HG02852 (cell line): ENCODE results near the gene CALD1.
A peak's percentile ranks its signal among the peaks of the same experiment; 100 is the strongest.

Experiments used
- ATAC-seq: cut with Tn5 transposase; IDR thresholded peaks from one replicate; pipeline ENCODE4 v1.9.1; 2021; ENCODE audit warnings: mild to moderate bottlenecking, moderate library complexity; ENCODE audit not compliant: unreplicated experiment

The CALD1 gene

DNA sequence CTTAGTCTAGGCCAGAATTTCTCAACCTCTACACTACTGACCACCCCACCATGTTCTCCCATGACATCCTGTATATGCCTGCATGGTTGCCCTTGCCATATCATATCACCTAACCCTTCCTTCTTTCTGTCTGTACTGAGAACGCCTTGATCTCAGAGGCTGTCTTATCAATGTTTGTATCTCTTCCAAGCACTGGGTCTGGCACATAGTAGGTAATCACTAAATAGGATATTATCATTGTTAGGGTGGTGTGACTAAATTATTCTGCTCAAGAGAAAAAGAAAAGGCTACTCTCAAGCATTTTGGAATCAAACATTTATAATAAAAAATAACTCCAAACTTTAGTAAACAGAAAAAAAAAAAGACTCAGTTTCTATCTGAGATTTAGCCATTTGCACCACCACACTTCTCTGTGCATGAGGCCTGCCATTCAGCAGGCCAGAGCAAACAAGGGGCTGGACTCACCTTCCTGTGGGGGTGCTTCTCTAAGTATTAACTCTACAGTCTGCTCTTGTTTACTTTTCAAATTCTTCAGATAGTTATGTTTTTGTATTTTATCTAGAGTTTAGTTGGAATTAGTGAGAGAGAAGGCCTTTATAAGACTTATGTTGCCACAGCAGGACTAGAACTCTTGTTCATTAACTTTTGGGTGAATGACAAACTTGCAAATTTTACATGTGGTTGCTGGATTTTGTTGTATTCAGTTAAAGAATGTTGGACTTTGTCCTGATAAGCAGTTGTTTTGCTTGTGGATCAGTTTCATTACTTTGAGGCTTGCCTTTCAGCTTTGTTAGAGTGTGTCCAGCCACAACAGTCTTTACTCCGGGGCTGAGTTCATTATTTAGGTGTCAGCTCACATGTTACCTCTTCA lies 212.3 kb downstream of the CALD1 start:
- no peak for ATAC-seq

DNA sequence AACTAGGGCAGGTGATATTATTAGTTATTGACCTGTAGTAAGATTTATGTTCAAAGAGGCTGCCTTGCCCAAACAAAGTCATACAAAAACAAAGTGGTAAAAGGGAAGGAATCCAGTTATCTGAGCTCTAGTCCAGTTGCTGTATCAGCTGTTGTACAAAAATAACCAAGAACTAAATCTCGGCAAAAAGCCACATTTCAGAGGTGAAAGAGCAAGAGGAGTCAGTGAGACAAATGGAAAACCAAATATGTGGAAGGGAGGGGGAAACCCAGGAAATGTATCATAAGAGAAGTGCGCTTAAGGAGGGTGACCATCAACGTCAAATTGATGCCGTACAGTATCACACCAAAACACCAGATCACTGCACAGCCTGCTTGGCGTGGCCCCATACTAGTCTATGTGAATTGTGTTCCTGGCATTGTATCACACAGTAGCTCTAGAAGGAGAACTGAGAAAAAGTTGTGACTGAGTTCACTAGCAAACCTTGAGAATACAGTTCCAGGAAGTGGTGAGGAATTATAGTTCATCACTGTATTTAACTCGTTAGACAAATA lies 213.3 kb downstream of the CALD1 start:
- peak; percentile 64 for ATAC-seq

DNA sequence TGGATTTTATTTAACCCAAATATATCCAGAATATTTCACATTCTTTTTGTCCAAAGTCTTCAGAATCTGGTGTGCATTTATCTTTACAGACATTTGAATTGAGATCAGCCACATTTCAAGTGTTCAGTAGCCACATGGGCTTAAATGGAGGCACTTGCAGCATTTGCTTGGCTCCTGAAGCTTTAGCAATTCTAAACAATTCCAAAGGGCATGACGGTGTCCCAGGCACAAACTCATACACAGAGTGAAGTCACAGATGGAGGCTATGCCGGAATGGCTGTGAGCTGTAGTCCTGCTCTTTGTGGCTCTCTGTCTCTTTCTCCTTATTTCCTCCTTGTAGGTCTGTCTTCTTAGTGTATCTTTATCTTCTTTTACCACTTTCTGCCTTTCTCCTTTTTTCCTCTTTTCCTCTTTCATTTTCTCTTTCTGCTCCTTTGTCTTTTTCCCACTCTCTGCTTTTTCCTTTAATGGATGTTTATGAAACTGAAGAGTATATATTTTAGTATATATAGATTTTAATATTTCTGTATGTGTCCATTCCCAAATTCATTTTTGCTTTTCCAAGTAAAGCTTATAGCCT lies 214.5 kb downstream of the CALD1 start:
- ATAC-seq, result no peak

DNA sequence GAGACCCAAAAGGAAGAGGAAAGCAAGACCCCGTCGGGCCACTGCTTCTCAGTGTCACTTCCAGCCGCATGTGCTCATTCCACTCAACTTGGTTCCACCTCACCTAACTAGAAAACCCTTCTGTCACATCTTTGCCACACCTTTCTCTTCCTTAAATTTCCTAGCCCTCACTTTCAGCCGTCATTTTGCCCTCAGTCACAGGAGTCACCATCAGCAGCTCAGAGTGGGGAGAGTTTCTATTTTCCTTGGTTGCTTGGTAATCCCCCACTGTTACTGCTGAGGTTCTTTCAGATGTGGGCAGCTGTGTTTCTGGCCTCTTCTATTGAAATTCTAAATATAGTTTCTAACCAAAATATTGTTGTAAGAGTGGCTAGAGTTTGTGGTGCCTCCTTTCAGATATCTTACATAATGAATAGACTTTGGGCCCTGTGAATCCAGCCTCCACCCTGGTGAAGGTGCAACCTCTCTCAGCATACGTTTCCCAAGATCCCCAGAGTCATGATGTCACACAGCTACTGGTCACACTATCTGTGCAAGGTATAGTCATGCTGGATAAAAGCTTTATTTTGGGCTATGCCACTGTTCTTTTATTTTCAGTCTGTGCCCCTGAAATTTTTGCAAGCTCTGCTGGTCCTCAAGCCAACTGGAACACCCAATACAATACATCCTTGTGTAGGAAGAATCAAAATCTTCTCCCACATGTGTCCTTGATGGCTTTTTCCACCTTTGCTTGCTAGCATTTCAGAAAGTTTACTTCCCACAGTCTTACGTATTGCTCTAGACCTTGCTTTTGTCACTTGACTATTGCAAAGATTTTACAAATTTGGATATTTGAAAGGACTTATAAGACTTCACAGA lies 216.0 kb downstream of the CALD1 start:
- ATAC-seq, result peak; percentile 44

DNA sequence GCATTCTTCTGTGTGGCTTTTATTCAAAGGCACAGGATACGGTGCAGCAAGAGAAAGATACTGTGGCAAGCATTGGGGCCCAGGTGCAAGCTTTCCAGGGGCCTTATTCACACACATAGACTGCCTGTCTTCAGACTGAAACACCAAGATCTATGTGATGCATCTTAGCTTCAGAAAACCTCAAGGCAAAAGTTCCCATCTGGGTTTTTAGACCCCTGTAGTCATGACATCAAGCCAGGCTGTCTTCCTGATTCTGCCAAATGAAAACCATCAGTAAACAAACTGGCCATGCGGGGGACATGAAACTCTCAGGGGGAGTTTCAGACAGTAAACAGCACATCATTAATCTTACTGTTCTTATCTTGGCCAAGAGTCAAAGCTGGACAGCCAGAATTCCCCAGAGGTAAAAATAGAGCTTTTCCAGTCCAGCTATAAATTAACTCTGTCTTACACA lies 216.7 kb downstream of the CALD1 start:
- peak; percentile 49 for ATAC-seq

DNA sequence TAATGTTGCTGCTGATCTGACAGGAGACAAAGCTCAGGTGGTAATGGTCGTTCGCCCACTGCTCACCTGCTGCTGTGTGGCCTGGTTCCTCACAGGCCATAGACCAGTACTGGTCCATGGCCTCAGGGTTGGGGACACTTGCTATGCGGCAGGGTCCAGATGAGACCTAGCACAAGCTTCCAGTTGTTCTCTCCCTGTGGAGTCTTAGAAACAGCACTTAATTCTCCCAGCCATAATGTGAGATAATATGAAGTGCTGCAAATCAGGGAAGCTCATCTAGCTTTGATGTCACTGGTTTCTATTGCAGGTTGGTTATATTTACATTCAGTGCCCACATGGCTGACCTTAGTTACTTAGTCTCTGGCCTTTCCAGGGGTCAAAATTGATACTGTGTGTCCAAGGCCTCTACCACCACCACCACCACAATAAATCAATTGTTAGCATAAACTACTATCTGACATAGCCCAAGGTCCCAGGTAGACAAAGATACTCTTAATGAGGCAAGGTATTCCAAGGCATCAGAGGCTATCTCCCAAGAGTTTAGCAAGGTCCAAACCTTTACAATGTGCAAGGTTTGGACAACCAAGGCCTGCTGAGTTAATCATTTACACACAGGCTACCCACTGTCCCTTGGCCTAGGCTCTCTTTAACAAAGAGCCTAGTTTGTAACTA lies 217.9 kb downstream of the CALD1 start:
- ATAC-seq, result no peak

DNA sequence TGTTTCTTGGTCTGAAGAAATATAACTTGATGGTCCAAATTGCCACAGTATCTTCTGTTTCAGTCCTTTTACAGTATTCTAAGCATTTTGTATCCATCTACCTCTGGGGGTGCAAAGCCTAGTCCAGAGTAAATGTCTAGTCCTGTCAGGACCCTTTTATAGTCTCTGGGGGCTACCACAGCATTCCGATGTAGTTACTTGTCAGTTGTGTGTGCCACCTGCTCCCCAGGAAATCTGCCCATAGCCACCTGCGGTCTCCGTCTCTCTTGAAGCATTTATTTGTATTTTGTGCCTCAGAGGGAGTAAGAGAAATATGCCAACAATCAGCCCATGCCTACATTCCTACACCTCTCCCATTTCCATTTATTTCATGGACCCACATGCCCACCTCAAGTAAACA lies 219.7 kb downstream of the CALD1 start:
- ATAC-seq, result no peak

DNA sequence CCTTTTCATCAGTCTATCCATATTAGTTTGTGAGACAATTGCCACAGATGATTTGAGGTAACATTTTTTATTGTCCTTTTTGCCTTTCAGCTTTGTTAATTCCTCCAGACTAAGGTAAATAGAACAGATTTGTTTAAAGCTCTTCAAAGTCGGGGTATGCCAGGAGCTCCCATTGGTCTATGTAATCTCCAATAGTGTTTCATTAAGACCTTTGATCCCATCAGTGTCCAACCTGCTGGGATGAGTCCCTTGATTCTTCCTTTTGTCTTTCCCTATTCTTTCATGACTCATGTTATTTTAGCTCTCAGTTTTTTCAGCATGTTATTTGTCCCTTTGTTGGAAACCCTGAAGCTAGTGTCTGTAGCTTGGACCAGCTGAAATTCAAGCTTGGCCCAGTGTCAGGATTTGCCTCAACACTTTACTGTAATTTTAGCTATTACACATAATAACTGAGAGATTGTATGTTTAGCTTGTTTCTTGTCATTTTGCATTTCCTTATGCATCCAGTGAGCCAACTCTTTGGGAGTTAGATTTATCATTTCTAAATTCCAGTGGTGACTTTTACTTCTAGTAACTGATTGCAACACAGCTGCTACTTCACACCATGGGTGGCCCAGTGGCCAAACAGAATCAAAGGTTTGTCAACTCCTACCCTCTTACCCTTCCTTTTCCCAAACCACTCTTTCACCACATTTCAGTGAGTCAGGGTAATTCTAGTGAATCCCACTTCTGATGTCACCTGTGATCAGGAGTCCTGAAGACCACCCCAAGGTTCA lies 222.1 kb downstream of the CALD1 start:
- no peak for ATAC-seq

DNA sequence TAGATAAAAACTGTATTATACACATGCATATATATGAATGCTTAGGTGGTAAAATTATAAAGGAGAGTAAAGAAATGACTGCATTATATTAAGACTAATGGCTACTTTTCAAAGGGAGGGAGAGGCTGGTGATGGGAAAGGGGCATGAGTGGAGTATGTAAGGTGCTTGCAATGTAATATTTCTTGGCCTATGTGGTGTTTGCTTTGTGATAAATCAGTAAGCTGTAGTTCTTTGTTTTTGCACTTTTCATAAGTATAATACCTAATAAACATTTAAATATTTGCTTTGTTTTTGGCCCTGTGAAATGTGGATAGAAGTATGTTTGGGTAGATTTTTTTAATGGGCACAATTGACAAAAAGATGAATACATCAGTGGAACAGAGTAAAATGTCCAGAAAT lies 232.8 kb downstream of the CALD1 start:
- no peak for ATAC-seq
